Breast epithelium (tissue), 3 donors: Measurements from ENCODE around the gene FIS1.

Experiments used
- CTCF ChIP-seq, 3 donors: fragments of 450-650 bp; IDR thresholded peaks; one replicate each; pipeline ENCODE4 v1.5.1; 2016 to 2017; ENCODE audit warnings: antibody characterized with exemption in 3 of 3, mild to moderate bottlenecking in 3 of 3, moderate library complexity in 3 of 3
- POLR2A ChIP-seq: fragments of 450-650 bp; IDR thresholded peaks from one replicate; pipeline ENCODE4 v1.6.1; 2016; ENCODE audit warnings: antibody characterized with exemption, mild to moderate bottlenecking, moderate library complexity

DNA sequence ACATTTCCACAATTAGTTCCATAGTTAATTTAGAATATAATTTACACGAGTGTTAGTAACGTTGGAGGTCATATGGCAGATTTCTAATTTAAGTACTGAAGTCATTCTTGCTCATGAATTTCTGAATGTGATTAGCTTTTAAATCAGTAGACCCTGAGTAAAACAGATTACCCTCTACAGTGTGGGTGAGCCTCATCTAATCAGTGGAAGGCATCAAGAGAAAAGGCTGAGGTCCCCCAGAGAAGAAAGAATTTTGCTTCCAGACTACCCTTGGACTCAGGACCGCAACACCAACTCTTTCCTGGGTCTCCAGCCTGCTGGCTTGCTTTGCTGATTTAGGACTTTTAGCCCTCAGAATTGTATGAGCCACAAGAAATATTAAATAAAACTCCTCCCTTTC lies 43.6 kb upstream of the FIS1 start:
- TF ChIP-seq POLR2A (no peak), CTCF (IDR thresholded peaks at IDR 0.05) (no peak)
